HCT116 (cell line): ENCODE data around the gene TAS2R60. TPM values are rescaled to one million over a fixed set of nuclear protein-coding genes. Genes with fewer than 3 reads are reported as not detected.

Experiments
- ATAC-seq: fragments of 200-7000 bp; cut with Tn5 transposase; 2 replicates; pipeline ENCODE4 v1.9.1; 2020; ENCODE audit warnings: mild to moderate bottlenecking, moderate library complexity
- BruUV-seq: library from RNA; stranded (reverse); fragments of 400-500 nt; replicated peaks from 2 replicates; lab custom pipeline; 2021; lab: Mats Ljungman, UMichigan
- CTCF ChIA-PET: fragments of 300-600 bp; sonication (Branson Sonifier 250); formaldehyde crosslinking; loops from one replicate; lab custom pipeline; 2021; ENCODE audit warnings: antibody characterized with exemption; lab: Charles Lee
- POLR2A ChIA-PET: fragments of 300-600, 350-600 bp; sonication (Branson Sonifier 250); formaldehyde crosslinking; loops from one replicate; lab custom pipeline; 2021; ENCODE audit warnings: antibody characterized with exemption; lab: Charles Lee
- RAD21 ChIA-PET, 2 experiments: fragments of 300-600 bp; sonication (Branson Sonifier 250); formaldehyde crosslinking; loops; one replicate each; lab custom pipeline; 2023; ENCODE audit warnings: low total read pairs in 2 of 2; ENCODE audit not compliant: uncharacterized antibody in 2 of 2, unreplicated experiment in 2 of 2, low non-redundant PET in 1 of 2; lab: Charles Lee
- DNase-seq: peaks from one replicate; pipeline ENCODE4 v3.0.0-alpha.2; 2010; ENCODE audit warnings: low read depth, low spot score
- H2AFZ ChIP-seq: fragments of 200-600 bp; shearing (Covaris generic), sonication (generic); 2 replicates; pipeline ENCODE4 v1.6.1; 2017; ENCODE audit warnings: low read depth, mixed run types, mixed read lengths, antibody characterized with exemption, low read length; ENCODE audit not compliant: poor library complexity, severe bottlenecking
- H3K27ac ChIP-seq: 2 replicates; pipeline ENCODE4 v1.5.1; 2012; ENCODE audit warnings: low read depth, low read length
- H3K27me3 ChIP-seq: fragments of 200-600 bp; sonication (generic); 2 replicates; pipeline ENCODE4 v1.6.1; 2016; ENCODE audit warnings: mixed run types, low read length, mixed read lengths; ENCODE audit not compliant: insufficient read depth
- H3K36me3 ChIP-seq, 2 experiments: fragments of 200-500 bp in 1 of 2; fragments of 200-600 bp in 1 of 2; sonication (Bioruptor generic) in 1 of 2; sonication (generic) in 1 of 2; 2 replicates each; pipeline versions ENCODE4 v1.5.1 to v1.6.1; 2014 to 2016; ENCODE audit warnings: low read length in 2 of 2, inconsistent platforms in 1 of 2, mixed read lengths in 1 of 2, mixed run types in 1 of 2; ENCODE audit not compliant: insufficient read depth in 2 of 2, control insufficient read depth in 1 of 2
- H3K4me1 ChIP-seq, 2 experiments: fragments of 200-600 bp in 1 of 2; sonication (generic) in 1 of 2; 2 replicates each; pipeline versions ENCODE4 v1.5.1 to v1.6.1; 2012 to 2017; ENCODE audit warnings: low read length in 2 of 2, inconsistent platforms in 1 of 2, mild to moderate bottlenecking in 1 of 2, mixed read lengths in 1 of 2, mixed run types in 1 of 2, moderate library complexity in 1 of 2; ENCODE audit not compliant: insufficient read depth in 2 of 2, control insufficient read depth in 1 of 2
- H3K4me2 ChIP-seq: fragments of 200-600 bp; sonication (generic); 2 replicates; pipeline ENCODE4 v1.6.1; 2017; ENCODE audit warnings: mixed run types, low read length, mixed read lengths
- H3K4me3 ChIP-seq, 2 experiments: fragments of 200-600 bp in 1 of 2; sonication (generic) in 1 of 2; replicated peaks in 1 of 2; 2 replicates each; pipeline ENCODE4 v1.5.1; 2011 to 2016; ENCODE audit warnings: low read length in 2 of 2, control low read depth in 1 of 2, low read depth in 1 of 2, mild to moderate bottlenecking in 1 of 2, mixed read lengths in 1 of 2, mixed run types in 1 of 2
- H3K79me2 ChIP-seq: fragments of 200-600 bp; sonication (generic); 2 replicates; pipeline ENCODE4 v1.6.1; 2017; ENCODE audit warnings: mild to moderate bottlenecking, mixed run types, low read length, moderate library complexity, mixed read lengths; ENCODE audit not compliant: insufficient read depth
- H3K9ac ChIP-seq: fragments of 200-600 bp; sonication (generic); 2 replicates; pipeline ENCODE4 v1.6.1; 2016; ENCODE audit warnings: low read length, mixed read lengths
- H3K9me2 ChIP-seq: fragments of 200-600 bp; sonication (generic), shearing (Covaris generic); 2 replicates; pipeline ENCODE4 v1.6.1; 2017; ENCODE audit warnings: mixed run types, mild to moderate bottlenecking, moderate library complexity; ENCODE audit not compliant: insufficient read depth
- H3K9me3 ChIP-seq, 2 experiments: fragments of 200-500 bp in 1 of 2; fragments of 200-600 bp in 1 of 2; sonication (Bioruptor generic) in 1 of 2; sonication (generic) in 1 of 2; 2 replicates each; pipeline ENCODE4 v1.6.1; 2014 to 2017; ENCODE audit warnings: low read length in 2 of 2, mixed read lengths in 2 of 2, inconsistent platforms in 1 of 2, low read depth in 1 of 2, mild to moderate bottlenecking in 1 of 2, mixed run types in 1 of 2, moderate library complexity in 1 of 2; ENCODE audit not compliant: control insufficient read depth in 1 of 2, insufficient read depth in 1 of 2
- H4K20me1 ChIP-seq: fragments of 200-600 bp; sonication (generic), shearing (Covaris generic); 2 replicates; pipeline ENCODE4 v1.6.1; 2017; ENCODE audit warnings: mixed run types, mild to moderate bottlenecking, moderate library complexity; ENCODE audit not compliant: insufficient read depth
- CEBPB ChIP-seq: IDR thresholded peaks from 2 replicates; pipeline ENCODE4 v1.6.1; 2012; ENCODE audit warnings: low read depth
- EGR1 ChIP-seq: IDR thresholded peaks from 2 replicates; pipeline ENCODE4 v1.6.1; 2012; ENCODE audit warnings: low read depth
- ELF1 ChIP-seq: IDR thresholded peaks from 2 replicates; pipeline ENCODE4 v1.6.1; 2012; ENCODE audit warnings: low read depth, borderline replicate concordance
- EZH2phosphoT487 ChIP-seq: fragments of 200-600 bp; IDR thresholded peaks from 2 replicates; pipeline ENCODE4 v1.6.1; 2018; ENCODE audit warnings: antibody characterized with exemption, borderline replicate concordance
- FOSL1 ChIP-seq: IDR thresholded peaks from 2 replicates; pipeline ENCODE4 v1.6.1; 2012; ENCODE audit warnings: low read depth
- POLR2A ChIP-seq: IDR thresholded peaks from 2 replicates; pipeline ENCODE4 v1.7.0; 2011; ENCODE audit warnings: borderline replicate concordance; ENCODE audit not compliant: insufficient read depth, insufficient read length; ENCODE audit errors: extremely low read depth
- POLR2AphosphoS5 ChIP-seq: IDR thresholded peaks from 2 replicates; pipeline ENCODE4 v1.6.1; 2011; ENCODE audit warnings: mild to moderate bottlenecking, low read depth, low read length, moderate library complexity
- SIN3A ChIP-seq: IDR thresholded peaks from 2 replicates; pipeline ENCODE4 v1.6.1; 2012; ENCODE audit warnings: low read depth
- SRF ChIP-seq: IDR thresholded peaks from 2 replicates; pipeline ENCODE4 v1.6.1; 2012; ENCODE audit warnings: low read depth
- ZFX ChIP-seq: fragments of 450-650 bp; IDR thresholded peaks from 2 replicates; pipeline ENCODE4 v1.6.1; 2017
- intact Hi-C: fragments of 100-400 bp; cut with micrococcal nuclease; formaldehyde crosslinking; loops from 2 replicates; pipeline ENCODE4 v1.10.0; 2022
- total RNA-seq: library from RNA; stranded (reverse); gene quantifications from one replicate; pipeline ENCODE4 v1.2.1, GENCODE V29; 2021; ENCODE audit not compliant: unreplicated experiment
- TF ChIP-seq, protein P1 (sequence below), 3 experiments: fragments of 200-600 bp in 1 of 3; sonication (generic) in 1 of 3; IDR thresholded peaks in 2 of 3; conservative IDR thresholded peaks in 1 of 3; 2 replicates each; pipeline ENCODE4 v1.5.1; 2012 to 2017; ENCODE audit warnings: low read depth in 2 of 3, low read length in 2 of 3, antibody characterized with exemption in 1 of 3, borderline replicate concordance in 1 of 3, control low read depth in 1 of 3, mild to moderate bottlenecking in 1 of 3, mixed read lengths in 1 of 3, mixed run types in 1 of 3, moderate library complexity in 1 of 3; ENCODE audit not compliant: insufficient read depth in 1 of 3
- TF ChIP-seq, protein P2 (sequence below): IDR thresholded peaks from 2 replicates; pipeline ENCODE4 v1.6.1; 2012
- TF ChIP-seq, protein P3 (sequence below): IDR thresholded peaks from 2 replicates; pipeline ENCODE4 v1.6.1; 2011; ENCODE audit warnings: mild to moderate bottlenecking, low read length, moderate library complexity; ENCODE audit not compliant: insufficient replicate concordance; ENCODE audit errors: extremely low read depth
- TF ChIP-seq, protein P4 (sequence below): IDR thresholded peaks from 2 replicates; pipeline ENCODE4 v1.6.1; 2012

The TAS2R60 gene
- total RNA-seq, 1 experiment from 2014 or later: not detected

DNA sequence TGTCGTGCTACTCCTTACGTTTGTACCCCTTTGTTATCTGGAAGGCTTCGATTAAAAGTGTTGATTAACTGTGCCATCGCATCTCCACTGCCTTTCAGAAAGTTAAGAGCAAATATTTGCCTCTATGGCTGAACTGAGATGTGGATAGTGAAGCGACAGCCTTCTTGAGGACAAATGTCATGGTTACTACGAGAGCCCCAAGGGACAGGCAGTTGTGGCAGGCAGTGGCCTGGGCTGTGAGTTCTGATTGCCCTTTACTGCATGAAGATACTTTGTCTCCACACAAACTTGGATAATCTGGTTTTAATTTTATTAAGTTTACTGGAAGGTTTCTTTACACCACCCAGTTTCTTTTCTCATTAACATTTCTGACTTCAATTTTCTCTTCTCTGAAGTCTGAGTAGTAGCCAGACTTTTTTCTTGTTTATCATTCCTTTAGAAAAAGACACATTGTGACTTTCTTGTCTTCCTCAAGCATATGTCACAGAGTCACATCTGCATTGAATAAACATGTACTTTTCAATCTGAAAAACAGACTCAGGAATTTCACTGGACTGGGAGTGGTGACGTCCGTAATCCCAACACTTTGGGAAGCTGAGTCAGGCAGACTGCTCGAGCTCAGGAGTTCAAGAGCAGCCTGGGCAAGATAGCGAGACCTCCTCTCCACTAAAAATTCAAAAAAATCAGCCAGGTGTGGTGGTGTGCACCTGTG, 36.0 kb downstream of the TAS2R60 start:
- H3K36me3 ChIP-seq: no peaks in the 10 kb centered on the region
- peaks cover 0 to 3% of the 10 kb centered on the region in 2 experiments; a peak in 1 of 4 replicates for H3K4me1 ChIP-seq
- DNase-seq (no peak), ATAC-seq (no peak)
- no peak overlapping the region for H3K9ac ChIP-seq
- ChIA-PET RAD21 (no interaction called here), CTCF (interaction anchor here (2.0 kb wide), 1 partner anchor 12 kb away, joined by 9 read pairs; no protein-coding TSS in a partner anchor), POLR2A (no interaction called here)
- H3K9me3 ChIP-seq: no peaks in the 10 kb centered on the region
- BruUV-seq: no TSS peak
- no peaks in the 10 kb centered on the region; the same call in 1 of the 2 replicates for H3K9me2 ChIP-seq
- no peak overlapping the region for H3K27ac ChIP-seq
- TF ChIP-seq, protein P1, sequence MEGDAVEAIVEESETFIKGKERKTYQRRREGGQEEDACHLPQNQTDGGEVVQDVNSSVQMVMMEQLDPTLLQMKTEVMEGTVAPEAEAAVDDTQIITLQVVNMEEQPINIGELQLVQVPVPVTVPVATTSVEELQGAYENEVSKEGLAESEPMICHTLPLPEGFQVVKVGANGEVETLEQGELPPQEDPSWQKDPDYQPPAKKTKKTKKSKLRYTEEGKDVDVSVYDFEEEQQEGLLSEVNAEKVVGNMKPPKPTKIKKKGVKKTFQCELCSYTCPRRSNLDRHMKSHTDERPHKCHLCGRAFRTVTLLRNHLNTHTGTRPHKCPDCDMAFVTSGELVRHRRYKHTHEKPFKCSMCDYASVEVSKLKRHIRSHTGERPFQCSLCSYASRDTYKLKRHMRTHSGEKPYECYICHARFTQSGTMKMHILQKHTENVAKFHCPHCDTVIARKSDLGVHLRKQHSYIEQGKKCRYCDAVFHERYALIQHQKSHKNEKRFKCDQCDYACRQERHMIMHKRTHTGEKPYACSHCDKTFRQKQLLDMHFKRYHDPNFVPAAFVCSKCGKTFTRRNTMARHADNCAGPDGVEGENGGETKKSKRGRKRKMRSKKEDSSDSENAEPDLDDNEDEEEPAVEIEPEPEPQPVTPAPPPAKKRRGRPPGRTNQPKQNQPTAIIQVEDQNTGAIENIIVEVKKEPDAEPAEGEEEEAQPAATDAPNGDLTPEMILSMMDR (IDR thresholded peaks at IDR 0.05 in 2 of 3, conservative IDR thresholded peaks at IDR 0.05 in 1 of 3; ENCODE audit: borderline replicate concordance in 1 of 3, insufficient read depth in 1 of 3, low read depth in 2 of 3, low read length in 2 of 3): no peak
- TF ChIP-seq SRF: no peak
- no peak for TF ChIP-seq POLR2A
- no peak for TF ChIP-seq EGR1
- TF ChIP-seq, protein P2, sequence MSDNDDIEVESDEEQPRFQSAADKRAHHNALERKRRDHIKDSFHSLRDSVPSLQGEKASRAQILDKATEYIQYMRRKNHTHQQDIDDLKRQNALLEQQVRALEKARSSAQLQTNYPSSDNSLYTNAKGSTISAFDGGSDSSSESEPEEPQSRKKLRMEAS: no peak
- intact Hi-C loops: no loop called here
- H3K4me2 ChIP-seq: no peak overlapping the region
- H3K27me3 ChIP-seq: no peaks in the 10 kb centered on the region
- H3K4me3 ChIP-seq: no peak overlapping the region
- no peaks in the 10 kb centered on the region for H4K20me1 ChIP-seq
- no peaks in the 10 kb centered on the region for H3K79me2 ChIP-seq
- no peak overlapping the region for H2AFZ ChIP-seq

DNA sequence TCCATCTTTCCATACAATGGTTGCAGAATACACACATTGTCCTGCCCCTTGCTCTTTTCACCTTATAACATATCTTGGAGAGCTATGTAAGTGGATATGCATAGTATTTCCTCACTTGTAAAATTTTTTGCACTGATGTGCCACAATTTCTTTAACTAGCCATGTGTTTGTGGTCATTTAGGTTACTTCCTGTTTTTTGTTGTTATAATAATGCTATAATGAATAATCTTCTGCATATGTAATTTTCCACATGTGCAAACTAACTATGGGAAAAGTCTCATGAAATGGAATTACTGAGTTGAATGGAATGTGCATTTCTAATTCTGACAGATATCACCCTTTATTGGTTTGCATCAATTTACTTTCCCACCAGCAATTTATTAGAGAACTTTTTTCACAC, 37.2 kb downstream of the TAS2R60 start:
- CTCF ChIA-PET: interaction anchor here (2.0 kb wide), 1 partner anchor 11 kb away, joined by 9 read pairs; no protein-coding TSS in a partner anchor
- ATAC-seq (no peak), DNase-seq (no peak)
- Histone ChIP-seq H3K4me2 (no peak overlapping the region), H3K9me3 (no peaks in the 10 kb centered on the region), H3K9me2 (no peaks in the 10 kb centered on the region; the same call in 1 of the 2 replicates), H3K9ac (no peak overlapping the region), H3K4me1 (peaks cover 0 to 2% of the 10 kb centered on the region in 2 experiments; a peak in 1 of 4 replicates), H2AFZ (no peak overlapping the region), H4K20me1 (no peaks in the 10 kb centered on the region), H3K4me3 (no peak overlapping the region), H3K79me2 (no peaks in the 10 kb centered on the region), H3K27me3 (no peaks in the 10 kb centered on the region), H3K27ac (no peak overlapping the region), H3K36me3 (no peaks in the 10 kb centered on the region)
- RAD21 ChIA-PET: no interaction called here
- POLR2A ChIA-PET: no interaction called here
- intact Hi-C loops: no loop called here
- no TSS peak for BruUV-seq
- TF ChIP-seq, protein P2: no peak
- TF ChIP-seq CEBPB (no peak), SIN3A (no peak), FOSL1 (no peak), POLR2AphosphoS5 (no peak), ELF1 (no peak), SRF (no peak), EZH2phosphoT487 (no peak), ZFX (no peak)
- TF ChIP-seq, protein P3, sequence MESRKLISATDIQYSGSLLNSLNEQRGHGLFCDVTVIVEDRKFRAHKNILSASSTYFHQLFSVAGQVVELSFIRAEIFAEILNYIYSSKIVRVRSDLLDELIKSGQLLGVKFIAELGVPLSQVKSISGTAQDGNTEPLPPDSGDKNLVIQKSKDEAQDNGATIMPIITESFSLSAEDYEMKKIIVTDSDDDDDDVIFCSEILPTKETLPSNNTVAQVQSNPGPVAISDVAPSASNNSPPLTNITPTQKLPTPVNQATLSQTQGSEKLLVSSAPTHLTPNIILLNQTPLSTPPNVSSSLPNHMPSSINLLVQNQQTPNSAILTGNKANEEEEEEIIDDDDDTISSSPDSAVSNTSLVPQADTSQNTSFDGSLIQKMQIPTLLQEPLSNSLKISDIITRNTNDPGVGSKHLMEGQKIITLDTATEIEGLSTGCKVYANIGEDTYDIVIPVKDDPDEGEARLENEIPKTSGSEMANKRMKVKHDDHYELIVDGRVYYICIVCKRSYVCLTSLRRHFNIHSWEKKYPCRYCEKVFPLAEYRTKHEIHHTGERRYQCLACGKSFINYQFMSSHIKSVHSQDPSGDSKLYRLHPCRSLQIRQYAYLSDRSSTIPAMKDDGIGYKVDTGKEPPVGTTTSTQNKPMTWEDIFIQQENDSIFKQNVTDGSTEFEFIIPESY: no peak
- TF ChIP-seq, protein P4, sequence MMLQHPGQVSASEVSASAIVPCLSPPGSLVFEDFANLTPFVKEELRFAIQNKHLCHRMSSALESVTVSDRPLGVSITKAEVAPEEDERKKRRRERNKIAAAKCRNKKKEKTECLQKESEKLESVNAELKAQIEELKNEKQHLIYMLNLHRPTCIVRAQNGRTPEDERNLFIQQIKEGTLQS: no peak
